B cell (primary cell): ENCODE results near the gene TSPAN33. TPM values are rescaled to one million over a fixed set of nuclear protein-coding genes. Genes with fewer than 3 reads are reported as not detected.

Experiments used
- ATAC-seq: fragments of 200-7000 bp; cut with Tn5 transposase; one replicate; pipeline ENCODE4 v1.10.0; 2021; ENCODE audit warnings: low read depth, mild to moderate bottlenecking, moderate number of reproducible peaks, moderate library complexity
- CTCF ChIA-PET: fragments of 350-600 bp; sonication (Branson Sonifier 250); formaldehyde crosslinking; loops from one replicate; lab custom pipeline; 2021; ENCODE audit warnings: antibody characterized with exemption, inconsistent platforms; lab: Charles Lee
- POLR2A ChIA-PET: fragments of 350-600 bp; sonication (Branson Sonifier 250); formaldehyde crosslinking; loops from one replicate; lab custom pipeline; 2021; ENCODE audit warnings: antibody characterized with exemption; lab: Charles Lee
- DNase-seq: peaks from one replicate; pipeline ENCODE4 v3.0.0; 2013
- H2AFZ ChIP-seq: 2 replicates; pipeline ENCODE4 v1.6.1; 2012; ENCODE audit warnings: mild to moderate bottlenecking, low read depth, low read length; ENCODE audit not compliant: insufficient read depth, poor library complexity, severe bottlenecking
- H3K27ac ChIP-seq, 2 donors: 1 replicate in 1 of 2; 2 replicates in 1 of 2; pipeline ENCODE4 v1.5.1; 2012 to 2013; ENCODE audit warnings: low read length in 2 of 2, mild to moderate bottlenecking in 2 of 2, moderate library complexity in 1 of 2
- H3K27me3 ChIP-seq, 4 experiments: fragments of 200-600 bp in 1 of 4; sonication (generic) in 1 of 4; replicated peaks in 1 of 4; 1 replicate in 2 of 4; 2 replicates in 2 of 4; pipeline versions ENCODE4 v1.6.1 to v1.7.0; 2013 to 2016; ENCODE audit warnings: low read length in 3 of 4, mild to moderate bottlenecking in 2 of 4, mixed read lengths in 1 of 4, moderate library complexity in 1 of 4; ENCODE audit not compliant: insufficient read depth in 4 of 4, control insufficient read depth in 3 of 4; ENCODE audit errors: control extremely low read depth in 1 of 4
- H3K36me3 ChIP-seq, 2 experiments: replicated peaks in 1 of 2; 1 replicate in 1 of 2; 2 replicates in 1 of 2; pipeline versions ENCODE4 v1.6.1 to v1.7.1; 2013; ENCODE audit warnings: low read length in 1 of 2; ENCODE audit not compliant: insufficient read depth in 2 of 2, control insufficient read depth in 1 of 2; ENCODE audit errors: control extremely low read depth in 1 of 2, extremely low read depth in 1 of 2
- H3K4me1 ChIP-seq, 2 donors: fragments of 200-600 bp in 1 of 2; sonication (generic) in 1 of 2; 1 replicate in 1 of 2; 2 replicates in 1 of 2; pipeline versions ENCODE4 v1.5.1 to v1.6.1; 2013 to 2017; ENCODE audit warnings: low read length in 2 of 2; ENCODE audit not compliant: control insufficient read depth in 2 of 2, insufficient read depth in 2 of 2
- H3K4me2 ChIP-seq: replicated peaks from 2 replicates; pipeline ENCODE3; 2012; ENCODE audit warnings: mild to moderate bottlenecking, low read depth, low read length; ENCODE audit not compliant: poor library complexity, severe bottlenecking
- H3K4me3 ChIP-seq, 5 experiments: fragments of 200-600 bp in 1 of 5; sonication (generic) in 1 of 5; 1 replicate in 3 of 5; 2 replicates in 2 of 5; pipeline versions ENCODE4 v1.5.1 to v1.7.0; 2011 to 2016; ENCODE audit warnings: low read length in 4 of 5, mild to moderate bottlenecking in 4 of 5, low read depth in 2 of 5, control low read depth in 1 of 5, moderate library complexity in 1 of 5; ENCODE audit not compliant: insufficient read depth in 1 of 5; ENCODE audit errors: control extremely low read depth in 1 of 5, extremely low read depth in 1 of 5
- H3K79me2 ChIP-seq: fragments of 200-600 bp; sonication (generic); one replicate; pipeline ENCODE4 v1.6.0; 2016; ENCODE audit warnings: low read length; ENCODE audit not compliant: control insufficient read depth, insufficient read depth
- H3K9ac ChIP-seq: fragments of 200-600 bp; sonication (generic); 2 replicates; pipeline ENCODE4 v1.6.1; 2017; ENCODE audit warnings: mild to moderate bottlenecking, low read length, moderate library complexity
- H3K9me3 ChIP-seq, 3 donors: one replicate each; pipeline versions ENCODE4 v1.6.1 to v1.7.1; 2013; ENCODE audit warnings: low read length in 2 of 3; ENCODE audit not compliant: control insufficient read depth in 2 of 3, insufficient read depth in 1 of 3; ENCODE audit errors: control extremely low read depth in 1 of 3
- H4K20me1 ChIP-seq: 2 replicates; pipeline ENCODE4 v1.6.0; 2012; ENCODE audit warnings: mild to moderate bottlenecking, low read length; ENCODE audit not compliant: insufficient read depth, control insufficient read depth, poor library complexity, severe bottlenecking
- H3K27ac Mint-ChIP-seq: one replicate; pipeline ENCODE4 v1.8.0; 2021; ENCODE audit warnings: mixed read lengths
- H3K27me3 Mint-ChIP-seq: one replicate; pipeline ENCODE4 v1.8.0; 2021; ENCODE audit warnings: mixed read lengths
- H3K4me1 Mint-ChIP-seq: one replicate; pipeline ENCODE4 v1.8.0; 2021; ENCODE audit warnings: mixed read lengths
- H3K4me3 Mint-ChIP-seq: one replicate; pipeline ENCODE4 v1.8.0; 2021; ENCODE audit warnings: mixed read lengths
- H3K9me3 Mint-ChIP-seq: one replicate; pipeline ENCODE4 v1.8.0; 2022; ENCODE audit warnings: mixed read lengths; ENCODE audit not compliant: insufficient read depth
- EZH2 ChIP-seq: IDR thresholded peaks from 2 replicates; pipeline ENCODE4 v1.6.1; 2012; ENCODE audit warnings: borderline replicate concordance, low read depth, mild to moderate bottlenecking, moderate library complexity, low read length; ENCODE audit not compliant: insufficient read depth, poor library complexity, severe bottlenecking
- WGBS: methylation state at CpG from one replicate; pipeline ENCODE4 v1.1.5; 2013; ENCODE audit warnings: missing lambda C conversion rate; ENCODE audit not compliant: insufficient coverage; 5-methylcytosine and 5-hydroxymethylcytosine counted together
- intact Hi-C: fragments of 100-400 bp; cut with micrococcal nuclease; formaldehyde crosslinking; loops from one replicate; pipeline ENCODE4 v1.10.0; 2022
- polyA plus RNA-seq: library from polyadenylated mRNA; depleted of rRNA; stranded (reverse); fragments of >200 nt; gene quantifications from 2 replicates; pipeline ENCODE4 v1.2.3, GENCODE V29; 2012
- total RNA-seq, 2 donors: library from RNA; stranded (reverse); fragments of 120-200 nt in 1 of 2; gene quantifications; 1 replicate in 1 of 2; 2 replicates in 1 of 2; pipeline versions ENCODE4 v1.2.3 to v1.2.4, GENCODE V29; 2013 to 2022
- TF ChIP-seq, protein P1 (sequence below): fragments of 200-600 bp; IDR thresholded peaks from one replicate; pipeline ENCODE4 v1.8.0; 2022; ENCODE audit warnings: antibody characterized with exemption, mild to moderate bottlenecking

Gene TSPAN33
- total and polyA plus RNA-seq, 2 donors (not counting 1 experiment from before 2014, with no cell fraction given) = 111 TPM

DNA sequence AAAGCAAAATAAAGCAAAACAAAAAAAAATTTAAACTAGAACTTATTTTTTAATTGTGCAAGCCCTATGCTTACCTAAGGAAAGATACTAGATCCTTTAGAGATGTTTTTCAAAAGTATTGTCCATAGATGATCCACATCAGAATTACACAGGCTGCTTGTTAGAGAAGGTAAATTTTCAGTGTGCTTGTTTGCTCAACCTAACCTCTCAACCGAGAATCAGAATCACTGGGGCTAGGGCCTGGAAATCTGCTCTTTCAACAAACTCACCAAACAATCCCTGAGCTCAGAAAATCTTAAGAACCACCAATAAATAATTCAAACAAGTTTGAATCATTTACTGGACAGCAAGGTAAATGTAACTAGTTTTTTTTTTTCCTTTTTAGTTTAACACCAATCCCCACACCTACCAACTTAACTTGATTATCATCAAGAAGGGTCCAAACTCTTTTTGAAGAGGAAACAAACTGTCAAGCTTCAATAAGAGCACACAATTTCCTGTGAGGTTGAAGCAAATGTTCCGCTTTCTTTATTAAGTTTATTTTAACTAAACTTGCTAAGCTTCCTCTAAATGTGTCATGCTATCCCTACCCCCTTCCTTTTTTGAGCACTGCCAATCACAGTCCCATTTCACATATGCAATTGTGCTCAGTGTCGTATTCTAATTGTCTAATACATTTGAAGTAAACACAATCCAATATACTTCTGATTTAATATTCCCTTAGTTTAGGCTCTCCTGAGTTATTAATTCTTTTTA is 7.4 kb upstream of the TSPAN33 start:
- Histone ChIP-seq H4K20me1 (no peaks in the 10 kb centered on the region), H3K36me3 (no peaks in the 10 kb centered on the region), H3K9ac (peak overlapping the region; percentile 43), H3K4me3 (peak overlapping the region in 4 of 5 experiments; percentile 4 to 62 (median 18)), H3K4me1 (peaks cover 44 to 65% of the 10 kb centered on the region in 2 donors), H3K9me3 (no peaks in the 10 kb centered on the region), H3K27ac (peak overlapping the region; percentile 90 to 93), H3K27me3 (no peaks in the 10 kb centered on the region), H3K4me2 (peak overlapping the region; percentile 67), H2AFZ (peak overlapping the region; percentile 45), H3K79me2 (peaks cover 3% of the 10 kb centered on the region)
- H3K27ac Mint-ChIP-seq = peak overlapping the region; percentile 99
- DNase-seq = peak; percentile 82
- H3K9me3 Mint-ChIP-seq = peaks cover 2% of the 10 kb centered on the region
- intact Hi-C loops = loop anchor here (1.0 to 2.0 kb wide), 4 partner anchors 9 to 82 kb away; partner anchors contain the start of gene TNPO3
- TF ChIP-seq EZH2 = no peak
- TF ChIP-seq, protein P1, sequence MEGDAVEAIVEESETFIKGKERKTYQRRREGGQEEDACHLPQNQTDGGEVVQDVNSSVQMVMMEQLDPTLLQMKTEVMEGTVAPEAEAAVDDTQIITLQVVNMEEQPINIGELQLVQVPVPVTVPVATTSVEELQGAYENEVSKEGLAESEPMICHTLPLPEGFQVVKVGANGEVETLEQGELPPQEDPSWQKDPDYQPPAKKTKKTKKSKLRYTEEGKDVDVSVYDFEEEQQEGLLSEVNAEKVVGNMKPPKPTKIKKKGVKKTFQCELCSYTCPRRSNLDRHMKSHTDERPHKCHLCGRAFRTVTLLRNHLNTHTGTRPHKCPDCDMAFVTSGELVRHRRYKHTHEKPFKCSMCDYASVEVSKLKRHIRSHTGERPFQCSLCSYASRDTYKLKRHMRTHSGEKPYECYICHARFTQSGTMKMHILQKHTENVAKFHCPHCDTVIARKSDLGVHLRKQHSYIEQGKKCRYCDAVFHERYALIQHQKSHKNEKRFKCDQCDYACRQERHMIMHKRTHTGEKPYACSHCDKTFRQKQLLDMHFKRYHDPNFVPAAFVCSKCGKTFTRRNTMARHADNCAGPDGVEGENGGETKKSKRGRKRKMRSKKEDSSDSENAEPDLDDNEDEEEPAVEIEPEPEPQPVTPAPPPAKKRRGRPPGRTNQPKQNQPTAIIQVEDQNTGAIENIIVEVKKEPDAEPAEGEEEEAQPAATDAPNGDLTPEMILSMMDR = no peak
- peaks cover 55% of the 10 kb centered on the region for H3K4me1 Mint-ChIP-seq
- ATAC-seq = peak; percentile 88
- ChIA-PET POLR2A (interaction anchor here (0.6 to 4.0 kb wide), 7 partner anchors 10 to 83 kb away, joined by 3 to 25 read pairs (median 5); partner anchors contain the start of gene TNPO3), CTCF (interaction anchor here (0.6 to 4.6 kb wide), 14 partner anchors 9 to 879 kb away, joined by 3 to 33 read pairs (median 4); partner anchors contain the start of gene TSPAN33)
- H3K4me3 Mint-ChIP-seq = peak overlapping the region; percentile 85
- H3K27me3 Mint-ChIP-seq = no peaks in the 10 kb centered on the region
- no CpG with 5 or more reads among the region's 3 CpGs for WGBS

DNA sequence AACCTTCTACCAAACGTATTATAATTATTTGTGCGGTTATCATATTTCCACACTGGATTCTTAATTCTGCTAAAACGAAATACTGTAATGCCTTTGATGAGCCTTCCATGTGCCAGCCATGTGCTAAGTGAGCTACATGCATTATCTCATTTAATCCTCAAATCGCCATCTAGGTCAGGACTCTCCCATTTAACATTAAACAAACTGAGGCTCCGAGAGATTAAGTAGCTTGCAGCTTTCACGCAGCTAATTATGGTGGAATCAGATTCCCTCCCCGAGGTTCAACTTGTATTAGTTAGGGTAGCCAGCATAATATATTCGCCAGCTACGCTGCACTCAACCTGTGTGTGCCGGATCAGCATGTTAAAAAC is 798 bp upstream of the TSPAN33 start:
- no peak for ATAC-seq
- Histone ChIP-seq H3K4me1 (peaks cover 40 to 54% of the 10 kb centered on the region in 2 donors), H3K36me3 (peaks cover 0 to 11% of the 10 kb centered on the region in 2 experiments), H3K9ac (peak overlapping the region; percentile 95), H3K9me3 (no peaks in the 10 kb centered on the region), H4K20me1 (peaks cover 18% of the 10 kb centered on the region), H3K4me2 (peak overlapping the region; percentile 79), H3K4me3 (peak overlapping the region; percentile 77 to 100 (median 92)), H3K27me3 (no peaks in the 10 kb centered on the region), H2AFZ (peak overlapping the region; percentile 88), H3K79me2 (peaks cover 51% of the 10 kb centered on the region), H3K27ac (no peak overlapping the region)
- peak; percentile 23 for DNase-seq
- WGBS = 68% methylated on average over 4 of the region's 10 CpGs
- intact Hi-C loops = loop anchor here (1.0 to 2.0 kb wide), 2 partner anchors 21 to 89 kb away; partner anchors contain the start of gene TNPO3
- H3K9me3 Mint-ChIP-seq = no peaks in the 10 kb centered on the region
- peak overlapping the region; percentile 91 for H3K27ac Mint-ChIP-seq
- H3K4me1 Mint-ChIP-seq = peaks cover 56% of the 10 kb centered on the region
- ChIA-PET CTCF (interaction anchor here (1.0 to 8.9 kb wide), 5 partner anchors 8 to 54 kb away, joined by 4 to 168 read pairs (median 33); no protein-coding TSS in a partner anchor), POLR2A (interaction anchor here (1.4 kb wide), 1 partner anchor 10 kb away, joined by 3 read pairs; no protein-coding TSS in a partner anchor)
- no peak for TF ChIP-seq EZH2
- TF ChIP-seq, protein P1 = no peak
- H3K27me3 Mint-ChIP-seq = no peaks in the 10 kb centered on the region
- H3K4me3 Mint-ChIP-seq = peak overlapping the region; percentile 99
